Activated naive CD4-positive, alpha-beta T cell treated with anti-CD3 and anti-CD28 coated beads for 36 hours (primary cell): ENCODE measurements around the gene PROZ. TPM values are rescaled to one million over a fixed set of nuclear protein-coding genes. Genes with fewer than 3 reads are reported as not detected.
A peak's percentile ranks its signal among the peaks of the same experiment; 100 is the strongest.
"Not testable (repeated sequence)": the region's sequence is repeated elsewhere in the genome, so short reads cannot be mapped to it uniquely, and the experiment has no call there.

Source experiments
- CTCF ChIA-PET: fragments of 350-600 bp; sonication (Branson Sonifier 250); formaldehyde crosslinking; loops from one replicate; lab custom pipeline; 2021; ENCODE audit warnings: antibody characterized with exemption; lab: Charles Lee
- DNase-seq: peaks from one replicate; pipeline ENCODE4 v3.0.0-alpha.2; 2020
- H3K27ac Mint-ChIP-seq: one replicate; pipeline ENCODE4 v1.8.0; 2021; ENCODE audit warnings: mild to moderate bottlenecking, mixed read lengths
- H3K27me3 Mint-ChIP-seq: one replicate; pipeline ENCODE4 v1.8.0; 2021; ENCODE audit warnings: low read depth, mixed read lengths
- H3K36me3 Mint-ChIP-seq: one replicate; pipeline ENCODE4 v1.8.0; 2021; ENCODE audit warnings: low read depth, mixed read lengths
- H3K4me1 Mint-ChIP-seq: one replicate; pipeline ENCODE4 v1.8.0; 2021; ENCODE audit warnings: low read depth, mixed read lengths
- H3K4me3 Mint-ChIP-seq: one replicate; pipeline ENCODE4 v1.8.0; 2021; ENCODE audit warnings: mild to moderate bottlenecking, moderate library complexity, mixed read lengths
- H3K9me3 Mint-ChIP-seq: one replicate; pipeline ENCODE4 v1.8.0; 2021; ENCODE audit warnings: mixed read lengths
- intact Hi-C: fragments of 100-400 bp; cut with micrococcal nuclease; formaldehyde crosslinking; loops from one replicate; pipeline ENCODE4 v1.15.1; 2023
- total RNA-seq, 2 experiments: library from RNA; stranded (reverse); gene quantifications; one replicate each; pipeline ENCODE4 v1.2.3, GENCODE V29; 2021

The PROZ gene, protein sequence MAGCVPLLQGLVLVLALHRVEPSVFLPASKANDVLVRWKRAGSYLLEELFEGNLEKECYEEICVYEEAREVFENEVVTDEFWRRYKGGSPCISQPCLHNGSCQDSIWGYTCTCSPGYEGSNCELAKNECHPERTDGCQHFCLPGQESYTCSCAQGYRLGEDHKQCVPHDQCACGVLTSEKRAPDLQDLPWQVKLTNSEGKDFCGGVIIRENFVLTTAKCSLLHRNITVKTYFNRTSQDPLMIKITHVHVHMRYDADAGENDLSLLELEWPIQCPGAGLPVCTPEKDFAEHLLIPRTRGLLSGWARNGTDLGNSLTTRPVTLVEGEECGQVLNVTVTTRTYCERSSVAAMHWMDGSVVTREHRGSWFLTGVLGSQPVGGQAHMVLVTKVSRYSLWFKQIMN
- not detected for total RNA-seq

DNA sequence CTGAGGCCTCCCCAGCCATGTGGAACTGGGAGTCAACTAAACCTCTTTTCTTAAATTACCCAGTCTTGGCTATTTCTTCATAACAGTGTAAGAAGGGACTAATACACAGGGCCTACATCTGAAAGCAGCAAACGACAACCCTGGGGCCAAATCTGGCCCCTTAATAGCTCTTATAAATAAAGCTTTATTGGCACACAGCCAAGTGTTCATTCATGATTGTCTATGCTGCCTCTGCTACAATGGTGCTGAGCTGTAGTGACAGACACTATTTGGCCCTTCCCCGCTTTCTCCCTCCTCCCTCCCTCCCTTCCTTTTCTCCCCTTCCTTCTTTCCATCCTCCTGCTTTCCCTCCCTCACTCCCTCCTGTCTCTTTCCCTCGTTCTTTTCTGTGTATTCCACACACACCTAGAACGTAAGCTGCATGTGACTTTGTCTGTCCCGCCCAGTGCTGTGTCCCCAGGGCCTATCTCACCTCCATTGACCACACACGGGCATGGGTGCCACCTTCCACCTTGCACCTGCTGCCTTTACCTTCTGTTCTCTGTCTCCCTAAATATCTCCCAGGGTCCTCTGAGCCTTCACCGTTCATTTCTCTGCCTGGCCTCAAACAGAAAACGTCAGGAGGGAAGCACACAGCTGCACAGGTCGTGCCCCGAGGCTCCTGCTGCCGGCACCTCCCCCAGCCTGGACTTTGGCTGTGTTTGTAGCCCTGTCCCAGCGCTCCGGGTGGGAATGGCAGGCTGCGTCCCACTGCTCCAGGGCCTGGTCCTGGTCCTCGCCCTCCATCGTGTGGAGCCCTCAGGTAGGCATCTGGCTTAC, at the start of gene PROZ:
Gene PROZ, plus strand, starts transcription at position 720 of the 819 bp plus-strand sequence. Its CDS starts 13 bp downstream, at position 733.
- DNase-seq: no peak
- H3K4me1 Mint-ChIP-seq: peaks cover 13% of the 10 kb centered on the region
- peaks cover 1% of the 10 kb centered on the region for H3K36me3 Mint-ChIP-seq
- H3K27ac Mint-ChIP-seq: no peak within 1 kb of the TSS
- CTCF ChIA-PET: no interaction called here
- H3K9me3 Mint-ChIP-seq: peaks cover 9% of the 10 kb centered on the region
- no peaks in the 10 kb centered on the region for H3K27me3 Mint-ChIP-seq
- no peak within 1 kb of the TSS for H3K4me3 Mint-ChIP-seq
- intact Hi-C loops: no loop called here

DNA sequence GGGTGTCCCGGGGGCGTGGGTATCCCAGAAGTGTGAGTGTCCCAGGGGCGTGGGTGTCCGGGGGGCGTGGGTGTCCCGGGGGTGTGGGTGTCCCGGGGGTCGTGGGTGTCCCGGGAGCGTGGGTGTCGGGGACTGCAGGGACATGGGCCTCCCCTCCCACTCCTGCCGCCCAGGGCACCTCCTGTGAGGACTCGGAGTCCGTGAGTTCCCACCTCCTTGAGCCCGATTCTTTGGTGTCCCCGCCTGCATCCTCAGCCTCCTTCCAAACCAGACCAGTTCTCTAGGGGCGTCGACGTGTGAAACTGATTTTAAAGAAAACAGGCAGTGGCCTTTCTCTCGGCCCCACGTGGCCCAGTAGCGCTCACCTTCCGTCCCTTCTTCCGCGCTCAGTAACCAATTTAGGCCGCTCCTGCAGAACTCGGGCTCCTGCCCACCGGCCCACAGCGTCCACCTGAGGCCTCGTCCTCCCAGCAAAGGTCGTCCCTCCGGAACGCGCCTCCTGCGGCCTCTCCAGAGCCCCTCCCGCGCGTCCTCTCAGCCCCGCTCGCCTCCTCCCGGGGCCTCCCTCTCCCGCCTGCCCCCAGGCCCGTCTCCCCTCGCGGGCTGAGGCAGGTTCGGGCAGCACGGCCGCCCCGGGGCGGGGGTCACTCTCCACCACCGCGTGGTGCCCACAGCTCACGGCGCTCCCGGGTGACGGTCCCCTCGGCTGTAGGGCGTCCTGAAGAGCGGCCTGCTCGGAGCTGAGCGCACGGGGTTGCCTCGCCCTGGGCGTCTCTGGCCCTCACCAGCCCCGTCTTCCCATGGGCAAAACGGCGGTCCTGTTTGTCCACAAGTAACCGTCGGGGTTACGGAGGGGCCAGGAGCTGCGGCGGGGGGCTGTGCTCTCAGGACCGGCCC, 49.0 kb upstream of the PROZ start:
- peaks cover 3% of the 10 kb centered on the region for H3K27me3 Mint-ChIP-seq
- H3K9me3 Mint-ChIP-seq: no peaks in the 10 kb centered on the region
- CTCF ChIA-PET: no interaction called here
- intact Hi-C loops: loop anchor here (5.0 kb wide), 1 partner anchor 43 kb away; no protein-coding TSS in a partner anchor
- peaks cover 4% of the 10 kb centered on the region for H3K4me1 Mint-ChIP-seq
- H3K4me3 Mint-ChIP-seq: peak overlapping the region; percentile 38
- no peaks in the 10 kb centered on the region for H3K36me3 Mint-ChIP-seq
- DNase-seq: no peak
- H3K27ac Mint-ChIP-seq: no peak overlapping the region

DNA sequence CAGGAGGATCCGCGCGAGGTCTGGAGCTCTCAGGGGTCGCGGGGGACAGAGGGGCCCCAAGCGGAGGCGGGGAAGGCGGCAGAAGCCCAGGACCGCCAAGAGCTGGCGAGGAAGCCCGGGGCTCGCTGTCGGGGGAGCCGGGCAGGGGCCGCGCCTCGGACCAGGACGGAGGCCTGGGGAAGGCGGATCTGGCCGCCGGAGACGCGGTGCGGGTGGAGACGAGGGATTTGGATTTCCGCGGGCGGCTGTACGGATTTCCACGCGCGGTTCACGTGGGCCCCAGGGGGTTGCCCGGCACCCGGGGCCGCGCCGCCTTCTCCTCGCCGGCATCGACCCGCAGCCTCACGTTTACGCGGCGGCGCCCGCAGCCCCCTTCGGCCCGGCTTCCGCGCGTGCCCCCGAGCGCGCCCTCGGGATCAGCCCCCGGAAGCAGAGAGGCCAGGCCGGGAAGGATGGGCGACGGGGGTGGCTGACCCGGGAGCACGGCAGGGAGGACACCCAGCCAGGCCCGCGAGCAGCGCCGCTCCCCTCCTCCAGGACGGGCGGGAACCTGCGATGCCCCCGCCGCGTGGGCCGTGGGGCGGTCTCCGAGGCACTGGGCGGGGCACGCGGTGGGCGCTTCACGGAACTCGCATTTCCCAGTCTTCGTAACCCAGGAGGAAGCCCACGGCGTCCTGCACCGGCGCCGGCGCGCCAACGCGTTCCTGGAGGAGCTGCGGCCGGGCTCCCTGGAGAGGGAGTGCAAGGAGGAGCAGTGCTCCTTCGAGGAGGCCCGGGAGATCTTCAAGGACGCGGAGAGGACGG, 48.2 kb upstream of the PROZ start:
- intact Hi-C loops: loop anchor here (5.0 kb wide), 1 partner anchor 42 kb away; no protein-coding TSS in a partner anchor
- DNase-seq: peak; percentile 16
- Mint-ChIP-seq H3K4me3 (peak overlapping the region; percentile 38), H3K9me3 (no peaks in the 10 kb centered on the region), H3K27me3 (peaks cover 3% of the 10 kb centered on the region), H3K36me3 (no peaks in the 10 kb centered on the region), H3K4me1 (peaks cover 4% of the 10 kb centered on the region), H3K27ac (no peak overlapping the region)
- CTCF ChIA-PET: no interaction called here

DNA sequence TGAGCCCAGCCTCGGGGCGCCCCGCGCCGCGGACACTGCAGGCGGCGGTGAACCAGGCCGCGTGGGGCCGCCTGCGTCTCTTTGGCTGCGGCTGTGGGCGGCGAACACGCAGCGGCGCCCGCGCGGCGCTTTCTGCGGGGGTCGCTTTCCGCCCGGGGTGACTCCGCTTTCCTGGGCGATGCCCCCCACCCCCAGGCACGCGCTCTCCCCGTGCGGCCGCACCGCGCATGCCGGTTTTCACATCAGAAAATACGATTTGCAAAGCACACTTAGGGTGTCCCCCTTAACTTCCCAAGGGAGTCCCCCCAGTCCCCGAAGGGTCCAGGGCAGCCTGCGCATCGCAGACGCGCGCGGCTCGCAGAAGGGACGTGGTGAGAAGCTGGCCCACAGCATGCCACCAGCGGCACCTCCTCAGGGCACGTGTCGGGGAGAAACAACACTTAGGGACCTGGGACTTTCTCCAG, 47.6 kb upstream of the PROZ start:
- Mint-ChIP-seq H3K4me3 (peak overlapping the region; percentile 24), H3K4me1 (peaks cover 4% of the 10 kb centered on the region), H3K36me3 (no peaks in the 10 kb centered on the region), H3K9me3 (no peaks in the 10 kb centered on the region), H3K27me3 (peaks cover 3% of the 10 kb centered on the region), H3K27ac (no peak overlapping the region)
- intact Hi-C loops: loop anchor here (5.0 kb wide), 1 partner anchor 41 kb away; no protein-coding TSS in a partner anchor
- CTCF ChIA-PET: no interaction called here
- DNase-seq: peak; percentile 3

DNA sequence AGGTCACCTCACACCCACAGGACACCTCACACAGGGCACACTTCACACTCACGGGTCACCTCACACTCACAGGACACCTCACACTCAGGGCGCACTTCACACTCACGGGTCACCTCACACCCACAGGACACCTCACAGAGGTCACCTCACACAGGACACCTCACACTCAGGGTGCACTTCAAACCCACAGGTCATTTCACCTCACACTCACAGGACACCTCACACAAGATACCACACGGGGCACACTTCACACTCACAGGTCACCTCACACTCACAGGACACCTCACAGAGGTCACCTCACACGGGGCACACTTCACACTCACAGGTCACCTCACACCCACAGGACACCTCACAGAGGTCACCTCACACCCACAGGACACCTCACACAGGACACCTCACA, 46.6 kb upstream of the PROZ start:
- H3K27me3 Mint-ChIP-seq, H3K4me3 Mint-ChIP-seq, H3K27ac Mint-ChIP-seq, H3K9me3 Mint-ChIP-seq, CTCF ChIA-PET, H3K36me3 Mint-ChIP-seq, H3K4me1 Mint-ChIP-seq: not testable (repeated sequence)
- peak; percentile 1 for DNase-seq
- intact Hi-C loops: loop anchor here (5.0 kb wide), 1 partner anchor 40 kb away; no protein-coding TSS in a partner anchor

DNA sequence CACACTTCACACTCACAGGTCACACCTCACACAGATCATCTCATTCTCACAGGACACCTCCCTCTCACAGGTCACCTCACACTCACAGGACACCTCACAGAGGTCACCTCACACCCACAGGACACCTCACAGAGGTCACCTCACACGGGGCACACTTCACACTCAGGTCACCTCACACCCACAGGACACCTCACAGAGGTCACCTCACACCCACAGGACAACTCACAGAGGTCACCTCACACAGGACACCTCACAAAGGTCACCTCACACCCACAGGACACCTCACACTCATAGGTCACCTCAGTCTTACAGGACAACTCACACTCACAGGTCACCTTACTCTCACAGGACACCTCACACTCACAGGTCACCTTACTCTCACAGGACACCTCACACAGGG, 46.0 kb upstream of the PROZ start:
- intact Hi-C loops: loop anchor here (5.0 kb wide), 1 partner anchor 40 kb away; no protein-coding TSS in a partner anchor
- H3K4me3 Mint-ChIP-seq, CTCF ChIA-PET, DNase-seq, H3K27ac Mint-ChIP-seq, H3K4me1 Mint-ChIP-seq, H3K27me3 Mint-ChIP-seq, H3K36me3 Mint-ChIP-seq, H3K9me3 Mint-ChIP-seq: not testable (repeated sequence)

DNA sequence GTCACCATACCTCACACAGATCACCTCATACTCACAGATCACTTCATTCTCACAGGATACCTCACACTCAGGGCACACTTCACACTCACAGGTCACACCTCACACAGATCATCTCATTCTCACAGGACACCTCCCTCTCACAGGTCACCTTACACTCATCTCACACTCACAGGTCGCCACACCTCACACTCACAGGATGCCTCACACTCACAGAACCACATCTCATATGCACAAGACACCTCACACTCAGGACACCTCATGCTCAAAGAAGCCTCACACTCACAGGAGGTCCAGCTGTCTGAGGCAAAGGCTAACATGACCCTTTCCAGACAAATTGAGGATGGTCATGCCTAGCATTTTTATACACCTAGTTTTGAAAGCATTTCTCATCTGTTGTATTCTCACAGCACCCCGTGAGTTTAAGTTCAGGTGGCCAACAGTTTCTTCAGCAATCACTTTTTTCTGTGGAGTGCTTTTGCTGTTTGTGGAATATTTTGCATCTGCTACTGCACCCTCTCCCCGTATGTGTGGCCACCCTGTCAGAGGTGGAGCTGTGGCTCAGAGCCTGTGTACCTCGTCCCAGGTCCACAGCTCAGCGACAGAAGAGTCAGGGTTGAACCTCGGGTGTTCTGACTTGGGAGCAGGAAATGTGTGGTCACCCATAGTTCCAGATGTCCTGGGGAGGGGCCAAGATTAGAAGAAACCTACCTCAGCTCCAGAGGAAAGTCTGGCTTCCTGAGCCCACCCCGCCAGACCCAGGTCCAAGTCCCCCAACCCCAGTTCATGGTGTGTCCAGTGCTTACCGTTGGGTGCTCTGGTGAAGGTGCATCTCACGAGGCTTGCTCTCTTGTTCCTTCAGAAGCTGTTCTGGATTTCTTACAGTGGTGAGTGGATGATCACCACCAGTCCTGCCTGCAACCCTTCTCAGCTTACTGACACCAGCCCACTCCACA, 45.3 kb upstream of the PROZ start:
- no peak for DNase-seq
- Mint-ChIP-seq H3K27me3 (peaks cover 3% of the 10 kb centered on the region), H3K9me3 (no peaks in the 10 kb centered on the region), H3K36me3 (no peaks in the 10 kb centered on the region), H3K4me1 (peaks cover 4% of the 10 kb centered on the region), H3K27ac (no peak overlapping the region), H3K4me3 (no peak overlapping the region)
- CTCF ChIA-PET: no interaction called here
- intact Hi-C loops: loop anchor here (5.0 kb wide), 1 partner anchor 39 kb away; no protein-coding TSS in a partner anchor

DNA sequence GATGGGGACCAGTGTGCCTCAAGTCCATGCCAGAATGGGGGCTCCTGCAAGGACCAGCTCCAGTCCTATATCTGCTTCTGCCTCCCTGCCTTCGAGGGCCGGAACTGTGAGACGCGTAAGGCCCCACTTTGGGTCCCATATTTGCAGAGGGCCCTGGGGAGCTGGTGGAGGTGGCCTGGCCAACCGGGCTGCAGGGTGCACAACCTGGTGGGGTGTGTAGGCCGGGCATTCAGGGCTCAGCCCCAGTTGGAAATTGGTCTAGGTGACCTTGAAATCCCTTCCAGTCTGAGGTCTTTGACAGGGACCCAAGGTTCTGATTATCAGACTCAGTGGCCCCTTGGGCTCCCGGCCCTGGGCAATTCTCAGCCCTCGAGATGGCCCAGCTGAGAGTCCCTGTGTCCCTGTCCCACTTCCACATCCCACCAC, 44.6 kb upstream of the PROZ start:
- intact Hi-C loops: loop anchor here (5.0 kb wide), 1 partner anchor 38 kb away; no protein-coding TSS in a partner anchor

DNA sequence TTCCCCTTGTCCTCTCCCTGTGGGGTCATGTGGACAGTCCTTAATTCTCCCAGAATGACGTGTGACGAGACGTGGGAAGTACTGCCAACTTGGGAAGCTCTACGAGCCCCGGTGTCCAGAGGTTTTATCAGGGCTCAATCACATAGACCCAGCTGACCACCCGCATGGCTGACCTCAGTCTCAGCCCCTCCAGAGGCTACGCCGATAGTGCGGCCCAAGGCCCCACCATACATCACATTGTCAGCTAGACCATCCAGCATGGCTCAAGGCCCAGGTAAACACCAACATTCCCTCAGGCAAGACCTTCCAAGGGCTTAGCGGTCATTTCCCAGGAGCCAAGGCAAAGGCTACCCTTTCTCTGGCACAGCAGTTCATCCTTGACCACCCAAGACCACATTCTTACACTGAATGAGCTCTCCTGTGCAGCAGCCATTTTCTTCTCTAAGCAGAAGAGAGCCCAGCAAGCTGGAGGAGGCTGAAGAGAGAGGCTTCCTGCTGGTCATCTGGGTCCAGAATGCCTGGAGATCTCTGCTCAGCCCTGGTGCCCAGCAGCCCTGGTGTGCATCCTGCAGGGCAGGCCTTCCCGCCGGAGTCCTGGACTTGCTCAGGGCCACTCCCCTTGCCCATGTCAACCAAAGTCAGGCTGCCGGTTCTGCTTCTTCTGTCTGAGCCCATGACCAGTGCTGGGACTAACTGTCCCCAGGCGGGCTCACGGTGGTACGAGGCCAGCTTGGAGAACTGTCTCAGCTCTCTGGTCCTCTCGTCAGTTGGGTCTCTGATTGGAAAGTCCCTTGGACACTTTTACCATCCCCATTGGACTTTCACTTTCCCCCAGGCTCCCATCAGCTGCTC, 43.7 kb upstream of the PROZ start:
- intact Hi-C loops: loop anchor here (5.0 kb wide), 1 partner anchor 38 kb away; no protein-coding TSS in a partner anchor
- Mint-ChIP-seq H3K27me3 (no peaks in the 10 kb centered on the region), H3K4me3 (no peak overlapping the region), H3K27ac (no peak overlapping the region), H3K4me1 (peaks cover 1% of the 10 kb centered on the region), H3K9me3 (no peaks in the 10 kb centered on the region), H3K36me3 (no peaks in the 10 kb centered on the region)
- DNase-seq: no peak
- CTCF ChIA-PET: no interaction called here

More for the DNA sequence above, 44.6 kb upstream of the PROZ start:
- Mint-ChIP-seq H3K27me3 (peaks cover 3% of the 10 kb centered on the region), H3K27ac (no peak overlapping the region), H3K9me3 (no peaks in the 10 kb centered on the region), H3K4me3 (no peak overlapping the region), H3K36me3 (no peaks in the 10 kb centered on the region), H3K4me1 (peaks cover 4% of the 10 kb centered on the region)
- DNase-seq: no peak
- CTCF ChIA-PET: no interaction called here
